Stimulated activated CD8-positive, alpha-beta memory T cell treated with anti-CD3 and anti-CD28 coated beads, Interleukin-4, amount 100 ng/mL, for 48 hours (primary cell): Measurements from ENCODE around the gene SOX18.
A peak's percentile ranks its signal among the peaks of the same experiment; 100 is the strongest.
"Not testable (repeated sequence)": the region's sequence is repeated elsewhere in the genome, so short reads cannot be mapped to it uniquely, and the experiment has no call there.

Source experiments
- DNase-seq: peaks from one replicate; pipeline ENCODE4 v3.0.0-alpha.2; 2020

SOX18 gene

DNA sequence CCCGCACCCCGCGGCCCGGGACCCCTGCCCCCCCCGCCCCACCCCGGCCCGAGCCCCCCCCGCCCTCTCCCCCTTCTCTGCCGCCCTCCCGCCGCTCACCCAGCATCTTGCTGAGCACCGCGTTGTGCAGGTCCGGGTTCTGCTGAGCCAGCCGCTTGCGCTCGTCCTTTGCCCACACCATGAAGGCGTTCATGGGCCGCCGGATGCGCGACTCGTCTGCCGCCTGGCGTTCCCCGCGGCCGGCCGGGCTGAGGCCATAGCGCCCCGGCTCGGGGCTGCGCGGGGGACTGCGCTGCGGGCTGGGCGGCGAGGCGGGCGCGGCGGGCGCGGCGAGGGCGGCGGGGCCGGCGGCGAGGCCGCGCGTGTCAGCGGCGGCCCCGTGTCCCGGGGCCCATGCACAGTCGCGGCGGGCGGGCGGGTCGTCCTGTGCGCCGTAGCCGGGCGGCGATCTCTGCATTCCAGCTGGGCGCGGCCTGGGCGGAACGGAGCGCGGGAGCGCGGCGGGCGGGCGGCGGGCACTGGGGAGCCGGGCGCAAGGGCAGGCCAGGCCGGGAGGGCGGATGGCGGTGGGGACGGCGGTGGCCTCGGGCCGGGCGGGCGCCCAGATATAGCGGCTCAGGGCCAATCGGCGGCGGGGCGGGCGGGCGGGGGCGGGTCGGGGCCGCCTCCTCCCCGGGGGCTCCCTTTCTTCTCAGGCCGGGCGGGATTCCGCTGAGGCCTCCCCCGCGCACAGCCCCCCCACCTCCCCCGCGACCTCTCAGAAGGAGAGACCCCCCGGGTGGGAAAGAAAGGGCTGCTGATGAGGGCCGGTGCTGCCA lies at the start of gene SOX18:
Gene SOX18 (minus strand): TSS at position 580 of the 818 bp plus-strand sequence. CDS start 123 bp downstream, at position 457.
- peak; percentile 57 for DNase-seq

DNA sequence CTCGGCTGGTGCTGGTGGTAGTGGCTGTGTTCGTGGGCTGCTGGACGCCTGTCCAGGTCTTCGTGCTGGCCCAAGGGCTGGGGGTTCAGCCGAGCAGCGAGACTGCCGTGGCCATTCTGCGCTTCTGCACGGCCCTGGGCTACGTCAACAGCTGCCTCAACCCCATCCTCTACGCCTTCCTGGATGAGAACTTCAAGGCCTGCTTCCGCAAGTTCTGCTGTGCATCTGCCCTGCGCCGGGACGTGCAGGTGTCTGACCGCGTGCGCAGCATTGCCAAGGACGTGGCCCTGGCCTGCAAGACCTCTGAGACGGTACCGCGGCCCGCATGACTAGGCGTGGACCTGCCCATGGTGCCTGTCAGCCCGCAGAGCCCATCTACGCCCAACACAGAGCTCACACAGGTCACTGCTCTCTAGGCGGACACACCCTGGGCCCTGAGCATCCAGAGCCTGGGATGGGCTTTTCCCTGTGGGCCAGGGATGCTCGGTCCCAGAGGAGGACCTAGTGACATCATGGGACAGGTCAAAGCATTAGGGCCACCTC lies 49.1 kb upstream of the SOX18 start:
- DNase-seq: no peak

DNA sequence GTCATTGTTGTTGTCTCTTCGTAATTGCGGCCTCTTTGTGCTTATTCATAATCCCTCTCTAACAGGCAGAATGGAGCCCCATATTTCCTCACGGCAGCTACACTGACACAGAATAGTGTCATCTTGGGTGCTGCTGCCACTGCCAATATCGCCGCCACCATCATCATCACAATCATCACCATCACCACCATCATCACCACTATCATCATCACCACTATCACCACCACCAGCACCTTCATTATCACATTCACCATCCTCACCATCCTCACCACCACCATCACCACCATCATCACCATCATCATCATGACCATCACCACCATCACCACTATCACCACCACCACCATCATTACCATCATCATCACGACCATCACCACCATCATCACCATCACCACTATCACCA lies 47.1 kb upstream of the SOX18 start:
- DNase-seq: no peak

DNA sequence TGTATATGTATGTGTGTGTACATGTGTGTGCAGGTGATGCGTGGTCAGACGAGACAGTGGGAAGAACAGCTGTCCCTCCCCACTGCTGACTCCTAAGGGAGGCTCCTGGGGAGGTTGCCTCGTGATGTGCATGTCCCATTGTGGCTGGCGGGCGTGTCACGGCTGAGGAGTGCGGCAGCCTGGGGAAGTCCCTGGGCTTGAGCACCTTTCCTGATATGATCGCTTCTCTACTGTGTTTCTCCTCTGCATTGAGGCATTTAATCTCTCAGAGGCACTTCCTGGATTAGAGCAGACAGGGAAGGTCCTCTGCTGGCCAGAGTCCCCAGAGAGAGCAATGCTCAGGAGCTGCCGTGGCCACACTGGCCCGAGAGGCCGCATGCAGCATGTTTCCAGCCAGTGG lies 46.5 kb upstream of the SOX18 start:
- no peak for DNase-seq

DNA sequence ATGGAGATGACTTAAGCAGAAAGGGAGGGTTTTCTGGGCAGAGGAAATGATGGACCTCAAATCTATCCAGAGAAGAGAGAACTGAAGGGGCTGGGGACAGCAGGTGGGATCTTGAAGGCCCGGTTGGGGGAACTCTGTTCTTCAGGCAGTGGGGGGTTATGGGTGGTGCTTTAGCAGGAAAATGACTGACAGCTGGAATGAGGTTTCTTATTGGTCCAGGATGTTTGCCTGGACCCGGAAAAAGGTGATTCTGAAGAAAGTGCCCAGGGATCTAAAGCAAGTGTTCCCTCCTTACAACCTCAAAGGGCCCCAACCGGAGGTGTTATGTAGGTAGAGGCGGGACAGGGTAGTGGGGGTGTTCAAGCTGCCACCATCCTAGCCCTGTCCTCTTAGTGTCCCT lies 46.0 kb upstream of the SOX18 start:
- no peak for DNase-seq

DNA sequence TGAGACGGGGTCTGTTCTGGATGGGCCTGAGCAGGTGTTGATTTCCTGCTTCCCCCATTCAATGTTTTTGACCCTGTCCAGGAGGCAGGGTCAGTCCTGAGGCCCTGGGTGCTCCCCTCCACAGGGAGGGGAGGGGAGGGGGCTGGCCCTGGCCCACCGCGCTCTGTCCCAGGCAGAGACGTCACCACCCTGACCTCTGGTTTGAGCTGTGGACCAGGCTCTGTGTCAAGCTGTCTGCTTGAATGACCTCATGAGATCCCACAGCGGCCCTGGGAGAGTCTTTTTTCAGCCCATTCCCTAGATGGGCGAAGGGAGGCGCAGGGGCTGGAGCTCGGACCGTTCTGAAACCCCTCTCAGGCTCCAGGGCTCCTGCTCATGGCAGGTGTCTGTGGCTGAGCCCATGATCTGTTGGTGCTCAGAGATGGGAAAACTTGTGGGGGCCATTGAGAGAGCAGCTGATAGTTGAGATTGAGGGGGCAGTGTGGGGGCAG lies 43.6 kb upstream of the SOX18 start:
- no peak for DNase-seq

DNA sequence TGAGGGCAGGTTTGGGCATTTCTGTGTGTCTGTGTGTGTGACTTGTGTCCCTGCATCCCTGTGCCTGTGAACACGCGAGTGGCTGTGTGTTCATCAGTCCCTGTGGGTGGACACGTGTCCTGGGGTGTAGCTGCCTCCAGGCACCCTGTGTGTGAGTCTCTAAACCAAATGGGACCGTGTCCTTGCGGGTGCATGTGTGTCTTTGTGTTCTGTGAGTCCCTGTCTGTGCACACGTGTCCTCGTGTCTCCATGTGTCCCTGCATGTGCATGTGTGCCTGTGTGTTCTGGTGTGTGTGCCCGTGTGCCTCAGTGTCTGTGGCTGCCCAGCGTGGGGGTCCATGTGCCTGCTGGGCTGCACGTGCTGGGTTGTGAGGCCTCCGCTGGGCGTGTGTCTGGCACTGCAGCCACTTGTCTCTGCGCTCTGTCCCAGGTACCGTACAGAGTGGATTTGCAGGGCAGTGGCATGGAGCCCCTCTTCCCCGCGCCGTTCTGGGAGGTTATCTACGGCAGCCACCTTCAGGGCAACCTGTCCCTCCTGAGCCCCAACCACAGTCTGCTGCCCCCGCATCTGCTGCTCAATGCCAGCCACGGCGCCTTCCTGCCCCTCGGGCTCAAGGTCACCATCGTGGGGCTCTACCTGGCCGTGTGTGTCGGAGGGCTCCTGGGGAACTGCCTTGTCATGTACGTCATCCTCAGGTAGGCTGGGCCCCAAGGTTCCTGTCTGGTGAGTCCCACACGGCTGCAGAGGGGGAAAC lies 43.0 kb upstream of the SOX18 start:
- DNase-seq: no peak

DNA sequence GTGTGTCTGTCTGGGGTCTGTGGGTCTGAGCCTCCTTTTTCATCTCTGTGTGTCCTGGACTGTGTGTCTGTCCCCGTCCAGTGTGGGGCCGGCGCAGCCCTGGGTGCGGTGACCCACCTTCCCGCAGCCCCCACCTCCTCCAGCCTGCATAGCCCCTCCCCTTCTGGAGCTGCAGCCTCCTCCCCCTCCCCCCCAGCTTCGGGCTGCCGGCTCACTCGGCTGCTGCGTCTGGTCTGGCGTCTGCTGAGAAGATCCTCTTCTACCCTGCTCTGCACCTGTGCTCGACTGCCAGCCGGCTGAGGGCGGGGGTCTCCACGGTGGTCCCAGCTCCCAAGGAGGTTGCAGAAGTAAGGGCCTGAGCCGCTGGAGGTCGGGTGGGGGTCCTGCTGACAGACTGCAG lies 42.3 kb upstream of the SOX18 start:
- no peak for DNase-seq

DNA sequence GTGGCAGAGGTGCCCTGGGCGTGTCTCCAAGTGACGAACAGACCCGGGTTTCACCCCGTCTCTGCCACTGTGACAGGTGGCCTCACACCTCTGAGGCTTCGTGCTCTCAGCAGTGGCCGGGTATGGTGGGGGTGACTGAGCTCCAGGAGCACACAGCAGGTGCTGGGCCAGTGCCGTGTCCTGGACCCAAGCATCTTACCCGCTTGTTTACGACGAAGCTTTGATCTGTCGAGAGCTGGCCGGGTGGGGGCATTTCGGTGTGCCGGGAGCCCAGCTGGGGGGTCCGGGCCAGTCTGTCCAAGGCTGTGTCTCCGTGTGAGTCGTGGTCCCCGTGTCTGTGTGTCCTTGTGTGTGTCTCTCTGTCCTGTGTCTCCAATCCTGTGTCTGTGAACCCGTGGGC lies 41.9 kb upstream of the SOX18 start:
- DNase-seq: no peak

DNA sequence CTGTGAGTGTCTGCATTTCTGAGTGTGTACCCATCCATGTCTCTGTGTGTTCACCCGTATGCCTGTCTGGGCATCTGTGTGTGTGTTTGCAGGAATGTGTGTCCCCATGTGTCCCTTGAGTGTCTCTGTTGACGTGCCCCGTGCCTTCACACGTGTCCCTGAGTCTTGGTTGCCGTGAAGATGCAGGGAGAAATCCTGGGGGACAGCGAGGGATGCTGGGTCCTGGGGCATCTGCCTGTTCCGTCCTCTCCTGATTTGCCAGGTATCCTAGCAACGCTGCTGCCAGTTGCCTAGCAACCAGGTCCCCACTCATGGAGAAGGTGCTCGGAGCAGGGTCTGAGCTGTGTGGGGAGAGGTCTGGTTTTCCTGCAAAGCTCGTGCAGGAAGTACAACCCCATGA lies 40.7 kb upstream of the SOX18 start:
- DNase-seq: no peak

DNA sequence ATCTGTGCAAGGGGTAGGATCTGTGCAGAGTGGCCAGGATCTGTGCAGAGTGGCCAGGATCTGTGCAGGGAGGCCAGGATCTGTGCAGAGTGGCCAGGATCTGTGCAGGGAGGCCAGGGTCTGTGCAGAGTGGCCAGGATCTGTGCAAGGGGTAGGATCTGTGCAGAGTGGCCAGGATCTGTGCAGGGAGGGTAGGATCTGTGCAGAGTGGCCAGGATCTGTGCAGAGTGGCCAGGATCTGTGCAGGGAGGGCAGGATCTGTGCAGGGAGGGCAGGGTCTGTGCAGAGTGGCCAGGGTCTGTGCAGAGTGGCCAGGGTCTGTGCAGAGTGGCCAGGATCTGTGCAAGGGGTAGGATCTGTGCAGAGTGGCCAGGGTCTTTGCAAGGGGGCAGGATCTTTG lies 39.1 kb upstream of the SOX18 start:
- not testable (repeated sequence) for DNase-seq

DNA sequence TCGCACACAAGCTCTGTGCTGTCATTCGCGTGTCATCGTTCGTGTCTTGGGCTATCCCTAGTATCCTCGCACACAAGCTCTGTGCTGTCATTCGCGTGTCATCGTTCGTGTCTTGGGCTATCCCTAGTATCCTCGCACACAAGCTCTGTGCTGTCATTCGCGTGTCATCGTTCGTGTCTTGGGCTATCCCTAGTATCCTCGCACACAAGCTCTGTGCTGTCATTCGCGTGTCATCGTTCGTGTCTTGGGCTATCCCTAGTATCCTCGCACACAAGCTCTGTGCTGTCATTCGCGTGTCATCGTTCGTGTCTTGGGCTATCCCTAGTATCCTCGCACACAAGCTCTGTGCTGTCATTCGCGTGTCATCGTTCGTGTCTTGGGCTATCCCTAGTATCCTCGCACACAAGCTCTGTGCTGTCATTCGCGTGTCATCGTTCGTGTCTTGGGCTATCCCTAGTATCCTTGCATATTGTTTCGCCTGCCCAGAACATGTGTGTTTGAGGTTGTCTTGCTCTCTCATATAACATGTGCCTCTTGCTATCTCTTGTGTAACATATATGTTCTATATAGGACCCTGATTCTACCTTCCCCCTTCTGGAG lies 37.9 kb upstream of the SOX18 start:
- DNase-seq: not testable (repeated sequence)

DNA sequence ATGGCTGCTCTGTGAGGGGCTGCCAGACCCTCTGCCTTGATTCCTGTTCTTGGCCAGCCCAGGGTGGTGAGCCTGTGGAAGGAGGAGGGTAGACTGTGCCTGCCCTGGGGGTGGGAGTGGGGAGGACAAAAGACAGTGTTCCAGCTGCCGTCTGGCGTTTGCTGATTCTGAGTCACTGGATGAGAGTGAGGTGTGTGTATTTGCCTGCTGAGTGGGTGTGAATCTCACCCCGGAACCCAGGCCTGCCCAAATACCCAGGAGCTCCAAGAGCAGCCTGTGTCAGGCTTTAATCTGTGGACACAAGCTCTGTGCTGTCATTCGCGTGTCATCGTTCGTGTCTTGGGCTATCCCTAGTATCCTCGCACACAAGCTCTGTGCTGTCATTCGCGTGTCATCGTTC lies 37.4 kb upstream of the SOX18 start:
- no peak for DNase-seq

DNA sequence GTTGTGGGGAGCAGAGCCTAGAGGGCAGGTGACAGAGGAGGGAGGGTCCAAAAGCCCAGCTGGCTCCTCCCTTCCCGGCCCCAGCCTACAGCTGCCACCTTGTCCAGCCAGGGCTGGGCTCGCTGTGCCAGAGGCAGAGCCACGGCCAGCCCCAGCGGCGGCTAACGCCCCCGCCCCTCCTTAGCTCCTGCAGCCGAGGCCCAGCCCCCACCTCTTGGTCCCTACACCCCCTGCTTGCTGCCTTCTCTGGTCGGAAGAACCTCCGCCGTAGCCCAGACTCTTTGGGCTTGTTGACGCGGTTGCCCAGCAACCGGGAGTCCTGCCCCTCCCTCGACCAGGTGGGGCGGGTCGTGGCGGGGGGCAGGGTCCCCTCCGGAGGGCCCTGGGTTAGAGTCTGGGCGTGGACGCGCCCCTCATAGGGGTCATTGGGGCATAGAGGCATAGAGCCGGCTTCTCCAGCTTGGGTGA lies 35.3 kb upstream of the SOX18 start:
- no peak for DNase-seq

DNA sequence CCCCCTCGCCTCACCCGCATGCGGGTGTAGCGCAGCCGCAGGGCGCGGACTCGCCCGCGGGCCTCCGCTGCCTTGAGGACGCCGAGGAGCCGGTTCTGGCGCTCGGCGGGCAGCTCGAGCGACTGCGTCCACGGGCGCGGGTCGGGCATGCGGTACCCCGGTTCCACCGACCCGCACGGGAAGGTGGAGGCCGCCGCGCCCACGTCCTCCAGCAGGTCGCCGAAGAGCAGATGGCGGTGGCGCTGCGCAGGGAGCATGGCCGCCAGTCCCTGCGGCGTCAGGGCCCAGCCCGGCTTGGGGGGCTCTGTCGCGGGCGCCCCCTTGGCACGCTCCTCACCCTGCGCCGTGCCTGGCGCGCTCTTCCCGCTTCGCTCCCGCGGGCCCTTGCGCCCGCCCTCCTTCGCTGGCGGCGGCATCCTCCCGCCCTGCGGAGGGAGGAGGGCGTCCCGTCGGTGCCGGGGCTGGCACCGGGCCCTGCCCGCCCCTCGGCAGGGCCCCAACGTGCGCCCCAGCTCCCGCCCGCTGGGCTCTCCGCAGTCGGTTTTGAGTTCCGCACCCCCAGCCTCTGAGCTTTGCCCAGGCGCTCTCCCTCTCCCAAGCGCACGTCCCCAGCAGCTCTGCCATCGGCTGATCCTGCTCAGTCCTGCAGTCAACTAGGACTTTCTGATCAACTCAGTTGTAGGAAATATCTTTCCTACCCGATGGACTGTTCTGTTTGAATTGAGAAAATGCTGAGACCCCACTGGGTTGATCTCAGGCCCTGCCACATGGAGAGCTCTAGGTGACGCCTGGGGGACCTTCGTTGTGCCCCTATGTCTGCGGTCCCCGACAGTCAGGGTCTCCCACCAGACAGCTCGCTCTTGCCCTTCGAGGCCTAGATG lies 34.6 kb upstream of the SOX18 start, which contains the start of gene LKAAEAR1:
Gene LKAAEAR1 (minus strand): TSS at position 595 of the 881 bp plus-strand sequence. CDS start 179 bp downstream, at position 416.
- no peak for DNase-seq

DNA sequence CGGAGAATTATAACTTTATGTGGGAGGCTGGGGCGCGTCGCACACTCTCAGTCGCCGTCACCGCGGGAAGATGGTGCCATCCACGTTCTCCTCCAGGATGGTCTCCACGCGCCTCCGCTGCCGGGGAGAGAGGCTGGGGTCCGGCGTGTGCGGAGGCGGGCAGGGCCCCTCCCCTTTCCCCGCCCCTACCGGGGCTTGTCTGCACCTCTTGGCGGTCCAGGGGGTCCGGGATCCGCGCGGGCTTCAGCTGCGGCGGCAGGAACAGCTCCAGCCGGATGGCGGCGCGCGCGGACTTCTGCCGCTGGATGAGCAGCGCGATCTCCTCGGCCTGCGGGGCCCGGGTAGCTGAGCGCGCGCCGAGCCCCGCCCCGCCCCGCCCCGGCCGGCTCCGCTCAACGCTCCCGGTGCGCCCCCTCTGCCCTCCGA lies 34.0 kb upstream of the SOX18 start:
- peak; percentile 85 for DNase-seq

DNA sequence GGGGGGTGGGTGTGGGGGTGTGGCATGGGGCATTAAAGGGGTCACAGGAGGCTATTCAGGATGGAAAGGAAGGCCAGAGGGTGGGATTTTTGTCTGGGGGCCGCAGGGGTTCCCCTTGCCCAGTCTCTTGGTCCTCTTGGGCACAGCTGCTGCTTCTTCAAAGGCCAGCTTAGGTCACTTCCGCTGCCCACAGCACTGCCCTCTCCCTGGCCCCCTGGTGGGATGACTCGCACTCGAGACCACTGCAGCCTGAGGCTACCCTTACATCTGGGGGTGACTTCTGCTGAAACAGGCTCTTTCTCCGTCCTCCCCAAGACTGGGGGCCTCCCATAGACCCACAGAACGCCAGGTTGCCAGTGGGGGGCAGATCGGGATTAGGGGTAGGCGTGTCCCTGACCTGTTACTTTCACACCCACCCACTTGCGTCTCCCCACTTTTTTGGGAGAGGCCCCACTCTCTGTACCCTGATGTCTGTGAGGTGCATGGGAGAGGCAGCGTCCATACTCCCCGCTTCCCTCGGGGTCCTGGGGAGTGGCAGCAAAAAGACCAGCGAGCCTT lies 33.5 kb upstream of the SOX18 start:
- DNase-seq: no peak

DNA sequence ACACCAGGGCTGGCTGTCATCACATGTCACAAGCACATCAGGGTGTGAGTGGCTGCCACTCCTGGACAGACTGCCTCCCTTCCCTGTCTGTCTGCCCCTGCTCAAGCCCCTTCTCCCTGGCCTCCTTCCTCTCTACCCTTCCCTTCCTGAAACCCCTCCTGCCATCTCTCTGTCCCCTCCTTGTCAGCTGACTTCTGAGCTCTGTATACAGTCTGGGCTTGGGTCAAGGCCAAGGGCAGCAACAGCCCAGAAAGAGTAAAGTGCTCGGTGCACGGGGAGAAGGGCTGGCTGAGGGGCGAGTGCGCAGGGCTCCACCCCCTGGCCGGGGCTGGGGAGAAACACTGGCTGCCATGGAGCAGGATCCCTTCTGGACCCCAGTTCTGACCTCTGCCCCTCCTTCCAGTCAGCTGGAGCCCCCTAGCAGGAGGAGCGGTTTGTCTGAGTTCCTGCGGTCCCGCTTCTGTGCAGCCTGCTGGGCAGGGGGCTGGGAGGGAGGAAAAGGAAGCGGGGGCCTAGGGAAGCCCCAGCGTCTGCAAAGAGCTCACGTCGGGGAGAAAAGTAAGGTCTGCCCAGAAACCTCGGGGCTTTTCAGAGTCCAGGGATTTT lies 32.8 kb upstream of the SOX18 start:
- no peak for DNase-seq

DNA sequence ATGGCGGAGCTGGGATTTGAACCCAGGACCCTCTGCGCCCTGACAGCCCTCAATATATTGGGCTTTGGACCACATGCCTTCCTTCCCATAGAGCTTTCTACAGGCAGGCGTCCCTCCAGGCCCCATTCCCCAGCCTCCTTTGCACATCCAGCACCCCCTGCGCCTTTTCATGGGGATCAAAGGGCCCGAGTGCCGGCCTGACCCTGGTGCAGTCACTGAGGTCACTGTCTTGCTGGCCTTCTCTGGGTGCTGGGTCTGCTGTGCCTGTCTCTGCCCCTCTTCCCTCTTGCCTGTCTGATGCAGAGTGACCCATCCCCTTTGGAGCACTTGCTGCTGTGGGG lies 32.2 kb upstream of the SOX18 start:
- DNase-seq: no peak

DNA sequence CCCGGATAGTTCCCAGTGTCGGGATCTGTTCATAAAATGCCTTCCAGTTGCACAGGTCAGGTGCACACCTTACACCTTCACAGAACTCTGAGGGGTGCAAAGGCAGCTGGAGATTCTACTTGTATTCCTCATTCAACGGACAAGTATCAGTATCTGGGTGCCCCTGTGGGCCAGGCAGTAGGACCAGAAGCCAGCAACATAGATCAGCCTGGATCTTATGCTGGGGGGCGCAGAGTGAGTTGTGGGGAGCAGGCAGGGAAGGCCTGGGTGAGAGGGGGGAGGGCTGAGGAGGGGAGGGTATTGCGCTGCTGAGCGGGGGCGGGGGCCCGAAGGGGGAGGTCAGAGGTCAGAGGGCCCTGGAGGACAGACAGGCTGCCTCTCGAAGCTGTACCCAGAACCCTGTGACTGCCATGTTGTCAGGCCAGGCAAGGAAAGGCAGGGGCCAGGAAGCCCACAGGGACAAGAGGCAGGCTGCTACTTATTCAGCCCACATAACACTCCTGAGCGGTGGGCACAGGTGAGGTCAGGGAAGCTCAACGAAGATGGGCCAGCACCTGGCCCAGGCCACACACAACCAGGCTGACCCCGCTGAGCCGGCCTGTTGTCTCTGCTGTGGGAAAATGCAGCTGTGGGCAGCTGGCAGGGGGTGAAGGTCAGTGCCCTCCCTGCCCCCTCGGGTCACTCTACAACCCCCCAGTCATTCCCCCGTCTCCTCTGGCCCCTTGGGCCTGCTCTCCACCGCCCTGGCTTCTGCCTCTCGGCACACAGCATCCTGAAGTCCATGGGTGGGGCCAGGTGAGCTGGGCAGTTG lies 31.6 kb upstream of the SOX18 start:
- no peak for DNase-seq
